GM18498 (cell line): ENCODE results near the gene EFCC1.
"Not testable (repeated sequence)": the region's sequence is repeated elsewhere in the genome, so short reads cannot be mapped to it uniquely, and the experiment has no call there.

Experiments used
- ATAC-seq: cut with Tn5 transposase; IDR thresholded peaks from one replicate; pipeline ENCODE4 v1.9.1; 2021; ENCODE audit warnings: mild to moderate bottlenecking, moderate library complexity; ENCODE audit not compliant: unreplicated experiment

EFCC1 gene

GRCh38 chr3:129050556-129051295 lies 49.6 kb downstream of the EFCC1 start:
- no peak for ATAC-seq

GRCh38 chr3:129051871-129052340 lies 50.8 kb downstream of the EFCC1 start:
- no peak for ATAC-seq

DNA sequence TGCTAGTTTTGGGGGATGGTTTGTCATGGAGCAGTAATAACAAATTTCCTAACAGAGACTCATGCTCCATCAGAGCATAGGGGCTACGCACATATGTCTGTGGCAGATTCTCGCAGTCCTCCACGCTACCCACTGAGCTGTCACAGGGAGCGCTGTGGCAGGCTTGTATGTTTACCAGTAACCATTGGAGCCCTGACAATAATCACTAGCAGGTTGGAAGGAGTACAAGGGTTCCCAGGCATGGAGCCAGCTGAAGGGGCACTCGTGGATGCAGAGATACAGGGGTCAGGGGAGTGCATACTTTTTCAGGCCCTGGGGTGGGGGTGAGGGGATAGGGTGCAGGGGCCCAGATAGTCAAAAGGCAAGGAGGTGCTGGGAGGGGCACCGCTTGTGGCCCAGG lies 51.6 kb downstream of the EFCC1 start:
- no peak for ATAC-seq

DNA sequence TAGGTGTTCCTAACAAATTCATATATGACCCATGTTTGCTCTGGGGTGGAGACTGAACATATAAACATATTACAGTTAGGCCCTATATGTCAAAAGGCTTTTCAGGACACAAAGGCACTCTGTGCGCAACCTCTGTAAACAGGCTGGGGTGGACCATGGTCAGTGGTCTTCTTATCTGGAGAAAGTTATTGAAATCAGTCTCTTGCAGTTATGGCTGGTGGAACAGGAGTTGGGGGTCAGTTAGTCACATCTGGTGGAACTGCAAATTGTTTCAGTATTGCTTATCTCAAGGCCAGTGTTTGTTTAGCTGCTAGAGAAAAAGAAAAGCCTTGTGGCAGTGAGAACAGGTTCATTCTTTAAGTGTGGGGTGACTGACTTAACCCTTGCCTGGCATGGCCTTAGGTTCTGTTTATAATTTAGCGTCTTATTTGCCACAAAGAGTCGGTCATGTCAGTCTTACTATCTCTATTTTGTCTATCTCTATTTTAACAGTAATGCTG lies 53.6 kb downstream of the EFCC1 start:
- no peak for ATAC-seq

DNA sequence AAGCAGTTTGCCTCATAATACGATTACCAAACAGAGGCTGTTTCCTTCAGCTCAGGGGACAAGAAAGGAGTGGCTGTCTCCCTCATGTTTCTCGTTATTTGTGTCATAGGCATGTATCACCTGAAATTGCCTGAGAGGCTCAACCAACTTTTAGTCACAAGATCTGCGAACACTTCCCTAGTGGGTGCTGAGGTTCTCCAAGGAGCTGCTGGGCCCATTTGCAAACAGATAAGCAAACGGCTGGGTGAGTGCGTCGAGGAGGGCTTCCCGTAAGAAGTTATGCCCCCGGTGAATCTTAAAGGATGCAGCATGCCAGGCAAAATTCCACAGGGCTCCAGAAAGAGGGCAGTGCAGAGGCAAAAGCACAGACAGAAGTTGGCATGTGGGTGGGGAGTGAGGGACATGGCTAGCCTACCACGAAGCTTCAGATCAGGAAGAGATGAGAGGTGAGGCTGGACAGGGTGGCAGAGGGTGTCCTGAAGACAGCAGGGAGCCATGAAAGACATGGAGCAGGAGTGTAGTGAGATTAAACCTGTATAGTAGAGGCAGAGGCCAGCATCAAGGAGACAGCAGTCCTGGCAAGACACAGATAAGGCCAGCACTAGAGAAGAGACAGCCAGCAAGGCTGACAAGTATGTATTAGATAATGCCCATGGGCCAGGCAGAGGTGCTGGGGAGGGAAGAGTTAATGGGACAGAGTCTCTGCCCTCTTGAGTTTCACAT lies 55.5 kb downstream of the EFCC1 start:
- ATAC-seq = no peak

DNA sequence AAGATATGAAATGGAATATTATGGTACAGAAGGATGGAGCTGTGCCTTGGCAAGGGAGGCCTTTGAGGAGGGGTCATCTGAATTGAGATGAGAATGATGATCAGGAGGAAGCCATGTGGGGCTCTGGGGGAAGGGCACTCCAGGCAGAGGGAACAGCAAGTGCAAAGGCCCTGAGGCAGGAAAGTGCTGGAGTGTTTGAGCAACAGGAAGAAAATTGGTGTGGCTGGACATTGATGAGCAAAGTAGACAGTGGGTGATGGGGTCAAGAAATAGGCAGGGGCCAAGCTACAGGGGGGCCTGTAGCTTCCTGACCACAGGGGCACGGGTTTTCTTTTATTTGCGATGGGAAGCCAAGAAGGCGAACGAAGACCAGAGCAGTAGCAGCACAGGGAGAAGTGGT lies 56.1 kb downstream of the EFCC1 start:
- no peak for ATAC-seq

DNA sequence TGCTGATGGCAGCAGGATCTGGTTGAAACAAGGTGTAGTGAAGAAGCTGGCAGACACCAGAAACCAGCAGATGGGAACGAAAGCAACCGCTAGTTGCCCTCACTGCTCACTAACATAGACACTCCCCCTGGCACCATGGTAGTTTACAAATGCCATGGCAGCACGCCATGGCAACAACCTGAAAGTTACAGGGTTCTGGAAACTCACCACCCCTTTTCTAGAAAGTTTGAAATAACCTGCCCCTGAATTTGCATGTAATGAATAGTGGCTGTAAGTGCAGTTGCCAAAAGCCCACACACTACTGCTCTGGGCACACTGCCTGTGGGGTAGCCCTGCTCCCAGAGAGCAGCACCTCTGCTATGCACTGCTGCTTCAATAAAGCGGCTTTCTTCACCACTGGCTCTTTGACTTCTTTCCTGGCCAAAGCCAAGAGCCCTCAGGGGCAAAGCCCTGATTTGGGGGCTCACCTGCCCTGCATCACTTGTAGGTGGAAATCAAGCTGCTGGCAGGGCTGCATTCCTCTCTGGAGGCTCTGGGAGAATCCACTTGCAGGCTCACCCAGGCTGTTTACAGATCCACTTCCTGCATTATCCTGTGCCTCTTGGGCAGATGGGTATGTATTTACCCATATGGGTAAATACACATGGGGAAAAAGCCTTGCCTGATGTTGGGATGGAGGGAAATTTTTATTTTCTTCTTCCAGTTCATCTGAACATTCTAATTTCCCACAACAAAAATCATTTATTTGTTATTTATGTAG lies 57.5 kb downstream of the EFCC1 start:
- peak; percentile 82 for ATAC-seq

- ATAC-seq = no peak
Measured at GRCh38 chr3:129059311-129059958, 58.3 kb downstream of the EFCC1 start.

GRCh38 chr3:129060276-129061022 lies 59.3 kb downstream of the EFCC1 start, which contains the start of gene GP9:
GP9 (plus strand) TSS chr3:129060779; CDS start chr3:129061740, 961 bp downstream.
- no peak for ATAC-seq

DNA sequence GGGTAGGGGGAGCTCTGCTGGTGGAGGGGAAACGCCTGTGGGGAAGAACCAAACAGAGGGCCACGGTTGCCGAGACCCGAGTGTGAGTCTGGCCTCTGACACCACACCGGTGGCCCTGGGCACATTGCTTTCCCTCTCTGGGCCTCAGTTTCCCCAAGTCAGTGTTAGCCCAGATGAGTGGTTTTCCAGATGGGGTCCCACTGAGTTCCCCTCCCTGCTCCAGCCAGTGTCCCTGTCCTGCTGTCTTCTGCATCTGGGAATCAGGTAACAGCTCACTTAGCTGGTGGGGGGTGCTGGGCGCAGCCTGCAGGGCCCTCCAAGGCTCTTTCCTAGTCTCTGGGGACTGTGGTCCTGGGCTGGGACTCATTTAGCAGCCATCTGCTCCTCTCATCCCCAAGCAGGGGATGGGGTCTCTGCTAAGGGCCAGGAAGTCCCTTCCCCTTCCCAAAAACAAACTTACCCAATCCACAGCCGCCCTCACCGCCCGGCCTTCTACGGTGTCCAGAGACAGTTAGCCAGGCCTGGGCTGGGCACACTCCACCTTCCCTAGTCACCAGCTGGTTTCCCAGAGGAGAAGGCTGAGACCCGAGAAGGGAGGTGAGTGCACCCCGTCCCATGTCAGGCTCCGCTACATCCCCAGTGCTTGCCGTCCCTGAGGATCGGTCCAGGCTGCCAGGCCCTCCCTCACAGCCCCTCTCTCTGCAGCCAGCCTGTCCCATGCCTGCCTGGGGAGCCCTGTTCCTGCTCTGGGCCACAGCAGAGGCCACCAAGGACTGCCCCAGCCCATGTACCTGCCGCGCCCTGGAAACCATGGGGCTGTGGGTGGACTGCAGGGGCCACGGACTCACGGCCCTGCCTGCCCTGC lies 60.2 kb downstream of the EFCC1 start:
- no peak for ATAC-seq

DNA sequence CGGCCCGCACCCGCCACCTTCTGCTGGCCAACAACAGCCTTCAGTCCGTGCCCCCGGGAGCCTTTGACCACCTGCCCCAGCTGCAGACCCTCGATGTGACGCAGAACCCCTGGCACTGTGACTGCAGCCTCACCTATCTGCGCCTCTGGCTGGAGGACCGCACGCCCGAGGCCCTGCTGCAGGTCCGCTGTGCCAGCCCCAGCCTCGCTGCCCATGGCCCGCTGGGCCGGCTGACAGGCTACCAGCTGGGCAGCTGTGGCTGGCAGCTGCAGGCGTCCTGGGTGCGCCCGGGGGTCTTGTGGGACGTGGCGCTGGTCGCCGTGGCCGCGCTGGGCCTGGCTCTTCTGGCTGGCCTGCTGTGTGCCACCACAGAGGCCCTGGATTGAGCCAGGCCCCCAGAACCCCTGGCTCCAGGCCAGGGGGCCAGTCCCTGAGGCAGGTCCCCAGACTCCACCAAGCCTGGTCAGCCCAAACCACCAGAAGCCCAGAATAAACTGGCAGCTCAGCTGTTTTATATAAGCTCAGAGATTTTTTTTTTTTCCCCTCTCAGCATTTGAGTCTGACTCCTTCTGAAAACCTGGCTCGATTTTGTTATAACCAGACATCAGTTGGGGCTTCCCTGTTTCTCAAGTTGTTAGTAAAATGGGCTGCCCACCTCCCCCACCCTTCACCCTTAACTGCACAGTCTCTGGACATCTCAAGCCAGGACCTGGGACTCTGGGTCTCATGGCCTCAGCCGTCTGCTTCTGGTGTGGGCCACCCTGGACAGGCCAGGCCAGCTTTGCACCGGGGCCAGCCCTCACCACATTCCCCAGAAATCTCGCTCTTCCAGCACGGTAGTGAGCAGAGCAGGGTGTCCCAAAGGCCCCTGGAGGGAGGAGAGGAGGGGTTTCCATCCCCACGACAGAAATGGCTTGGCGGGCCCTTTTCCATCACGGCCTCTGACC lies 61.1 kb downstream of the EFCC1 start:
- ATAC-seq = no peak

- no peak for ATAC-seq
Measured at GRCh38 chr3:129063091-129063640, 62.1 kb downstream of the EFCC1 start.

DNA sequence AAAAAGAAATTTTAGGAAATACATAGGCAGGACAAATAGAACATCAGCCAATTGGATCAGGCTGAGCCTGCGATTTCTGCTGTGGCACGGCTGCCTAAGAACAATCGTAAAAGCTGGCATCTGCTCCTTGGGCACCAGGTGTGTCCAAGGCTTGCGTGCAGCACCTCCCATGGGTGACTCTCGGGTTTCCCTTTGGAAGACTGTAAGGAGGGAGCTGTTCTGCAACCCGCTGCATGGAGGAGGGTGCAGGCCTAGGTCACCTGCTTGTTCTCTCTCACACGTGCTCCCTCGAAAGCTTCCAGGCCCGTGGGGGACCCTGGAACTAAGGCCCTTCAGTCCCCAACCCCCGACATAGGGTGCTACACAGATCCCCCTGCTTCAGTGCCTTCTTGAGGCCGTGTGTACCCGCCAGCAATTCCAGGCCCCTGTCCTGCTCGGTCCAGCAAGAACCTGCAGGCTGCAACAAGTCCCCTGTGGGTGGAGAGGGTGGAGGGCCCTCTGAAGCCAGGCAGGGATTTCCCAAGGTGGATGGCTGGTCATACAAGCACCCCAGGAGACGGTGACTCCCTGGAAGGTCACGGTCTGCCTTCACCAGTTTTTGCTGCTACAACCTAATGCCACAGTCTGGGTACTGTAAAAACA lies 62.9 kb downstream of the EFCC1 start:
- ATAC-seq = no peak

DNA sequence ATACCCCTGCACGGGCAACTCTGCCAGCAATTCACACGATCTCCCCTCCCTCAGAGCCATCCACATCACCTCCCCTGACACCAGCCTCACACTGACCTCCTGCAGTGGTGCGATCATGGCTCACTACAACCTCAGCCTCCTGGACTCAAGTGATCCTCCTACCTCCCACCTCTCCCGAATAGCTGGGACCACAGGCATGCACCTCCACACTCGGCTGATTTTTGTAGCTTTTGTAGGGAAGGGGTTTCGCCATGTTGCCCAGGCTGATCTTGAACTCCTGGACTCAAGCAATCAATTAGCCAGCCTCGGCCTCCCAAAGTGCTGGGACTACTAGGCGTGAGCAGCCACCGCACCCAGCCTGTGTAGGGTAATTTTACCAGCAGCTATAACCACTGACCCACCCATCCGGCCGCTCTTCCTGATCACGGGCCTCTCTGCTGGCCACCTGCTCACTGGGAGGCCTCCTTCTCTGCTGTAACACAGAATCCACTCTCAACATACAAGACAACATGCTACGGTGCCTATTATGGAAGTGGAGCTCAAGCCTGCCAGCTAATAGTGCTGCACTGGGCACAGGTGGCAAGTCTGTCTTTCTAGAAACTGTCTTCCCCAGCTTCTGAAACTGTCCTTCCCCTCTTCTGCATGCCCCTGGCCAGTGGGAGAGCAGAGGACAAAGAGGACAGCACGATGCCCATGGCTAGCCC lies 64.1 kb downstream of the EFCC1 start:
- ATAC-seq = no peak

- ATAC-seq = no peak
Measured at GRCh38 chr3:129065720-129066073, 64.6 kb downstream of the EFCC1 start.

DNA sequence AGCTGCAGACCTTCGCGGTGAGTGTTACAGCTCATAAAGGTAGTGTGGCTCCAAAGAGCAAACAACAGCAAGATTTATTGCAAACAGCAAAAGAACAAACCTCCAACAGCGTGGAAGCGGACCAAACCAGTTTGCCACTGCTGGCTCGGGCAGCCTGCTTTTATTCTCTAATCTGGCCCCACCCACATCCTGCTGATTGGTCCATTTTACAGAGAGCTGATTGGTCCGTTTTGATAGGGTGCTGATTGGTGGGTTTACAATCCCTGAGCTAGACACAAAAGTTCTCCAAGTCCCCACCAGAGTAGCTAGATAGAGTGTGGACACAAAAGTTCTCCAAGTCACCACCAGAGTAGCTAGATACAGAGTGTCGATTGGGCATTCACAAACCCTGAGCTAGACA lies 66.6 kb downstream of the EFCC1 start:
- not testable (repeated sequence) for ATAC-seq
